H1 (cell line): ENCODE measurements around the gene ARG2. TPM values are rescaled to one million over a fixed set of nuclear protein-coding genes. Genes with fewer than 3 reads are reported as not detected.

Source experiments
- CTCF ChIA-PET: fragments of 300-600 bp; sonication (Branson Sonifier 250); formaldehyde crosslinking; loops from one replicate; lab custom pipeline; 2021; ENCODE audit not compliant: partially characterized antibody; lab: Charles Lee
- POLR2A ChIA-PET: fragments of 300-600 bp; sonication (Branson Sonifier 250); formaldehyde crosslinking; loops from one replicate; lab custom pipeline; 2021; ENCODE audit warnings: inconsistent platforms; ENCODE audit not compliant: partially characterized antibody; lab: Charles Lee
- DNase-seq, 2 experiments: peaks; one replicate each; pipeline versions ENCODE4 v3.0.0 to v3.0.0-alpha.2; 2010 to 2022; ENCODE audit warnings: low spot score in 2 of 2, low read depth in 1 of 2, mixed read lengths in 1 of 2
- FAIRE-seq: peaks from 2 replicates; lab custom pipeline; 2011; peaks lifted over from hg19 to GRCh38; lab: Jason Lieb, UNC
- H2AFZ ChIP-seq: 2 replicates; pipeline ENCODE4 v1.8.1; 2012; ENCODE audit warnings: low read length, inconsistent platforms
- H2AK5ac ChIP-seq: 2 replicates; pipeline ENCODE4 v1.6.1; 2013; ENCODE audit warnings: low read depth, low read length
- H2BK120ac ChIP-seq: replicated peaks from 2 replicates; pipeline ENCODE3; 2013; ENCODE audit warnings: low read depth, low read length, inconsistent platforms
- H2BK12ac ChIP-seq: 2 replicates; pipeline ENCODE4 v1.6.1; 2013; ENCODE audit warnings: low read depth, low read length
- H2BK15ac ChIP-seq: 2 replicates; pipeline ENCODE4 v1.6.1; 2013; ENCODE audit warnings: low read length
- H2BK20ac ChIP-seq: 2 replicates; pipeline ENCODE4 v1.6.1; 2013; ENCODE audit warnings: low read length
- H2BK5ac ChIP-seq: 2 replicates; pipeline ENCODE4 v1.6.1; 2013; ENCODE audit warnings: low read depth, low read length
- H3K14ac ChIP-seq: 2 replicates; pipeline ENCODE4 v1.6.1; 2013; ENCODE audit warnings: inconsistent platforms; ENCODE audit not compliant: insufficient read length
- H3K18ac ChIP-seq: 2 replicates; pipeline ENCODE4 v1.6.1; 2013; ENCODE audit warnings: low read length; ENCODE audit errors: extremely low read depth
- H3K23ac ChIP-seq: 2 replicates; pipeline ENCODE4 v1.6.1; 2013; ENCODE audit warnings: inconsistent platforms; ENCODE audit not compliant: insufficient read length
- H3K23me2 ChIP-seq: 2 replicates; pipeline ENCODE4 v1.6.1; 2013; ENCODE audit warnings: low read depth, low read length
- H3K27ac ChIP-seq: 2 replicates; pipeline ENCODE4 v1.6.1; 2011; ENCODE audit warnings: low read depth, low read length, inconsistent platforms
- H3K27me3 ChIP-seq, 4 experiments: replicated peaks in 1 of 4; 1 replicate in 1 of 4; 2 replicates in 3 of 4; pipeline versions ENCODE4 v1.6.1 to v1.8.1; 2011 to 2013; ENCODE audit warnings: low read length in 3 of 4, mild to moderate bottlenecking in 3 of 4, inconsistent platforms in 2 of 4, mixed read lengths in 2 of 4, moderate library complexity in 1 of 4; ENCODE audit not compliant: control insufficient read depth in 3 of 4, insufficient read depth in 3 of 4; ENCODE audit errors: extremely low read depth in 1 of 4
- H3K36me3 ChIP-seq, 4 experiments: 2 replicates each; pipeline versions ENCODE4 v1.6.1 to v1.8.1; 2011 to 2013; ENCODE audit warnings: mild to moderate bottlenecking in 4 of 4, low read length in 3 of 4, moderate library complexity in 2 of 4, control low read depth in 1 of 4, inconsistent platforms in 1 of 4; ENCODE audit not compliant: insufficient read depth in 4 of 4, control insufficient read depth in 2 of 4
- H3K4ac ChIP-seq: replicated peaks from 2 replicates; pipeline ENCODE3; 2013; ENCODE audit warnings: low read length, low read depth, mixed read lengths, inconsistent platforms; ENCODE audit not compliant: insufficient read length
- H3K4me1 ChIP-seq, 4 experiments: replicated peaks in 1 of 4; 1 replicate in 1 of 4; 2 replicates in 3 of 4; pipeline versions ENCODE4 v1.6.1 to v1.8.1; 2011 to 2013; ENCODE audit warnings: low read length in 3 of 4, inconsistent platforms in 2 of 4, mixed read lengths in 1 of 4; ENCODE audit not compliant: insufficient read depth in 4 of 4, control insufficient read depth in 3 of 4
- H3K4me2 ChIP-seq, 2 experiments: 2 replicates each; pipeline versions ENCODE4 v1.6.1 to v1.8.1; 2011 to 2013; ENCODE audit warnings: low read depth in 2 of 2, low read length in 2 of 2, control low read depth in 1 of 2, inconsistent platforms in 1 of 2, mild to moderate bottlenecking in 1 of 2; ENCODE audit not compliant: insufficient read depth in 1 of 2
- H3K4me3 ChIP-seq, 4 experiments: fragments of 200-600, 300-600 bp in 1 of 4; sonication (generic), shearing (Covaris generic), sonication (Bioruptor Twin) in 1 of 4; 2 replicates each; pipeline versions ENCODE4 v1.5.1 to v1.8.1; 2011 to 2016; ENCODE audit warnings: low read length in 4 of 4, low read depth in 3 of 4, control low read depth in 2 of 4, inconsistent platforms in 2 of 4, mild to moderate bottlenecking in 2 of 4, mixed read lengths in 1 of 4, moderate library complexity in 1 of 4; ENCODE audit not compliant: insufficient read depth in 2 of 4; ENCODE audit errors: extremely low read depth in 1 of 4
- H3K56ac ChIP-seq: replicated peaks from 2 replicates; pipeline ENCODE3; 2013; ENCODE audit warnings: low read depth, mild to moderate bottlenecking, mixed read lengths, low read length, inconsistent platforms; ENCODE audit not compliant: insufficient read length
- H3K79me1 ChIP-seq: 2 replicates; pipeline ENCODE4 v1.6.1; 2013; ENCODE audit warnings: low read depth, low read length, control low read depth
- H3K79me2 ChIP-seq, 2 experiments: 2 replicates each; pipeline versions ENCODE4 v1.6.1 to v1.8.1; 2012 to 2013; ENCODE audit warnings: low read length in 2 of 2, mild to moderate bottlenecking in 2 of 2, inconsistent platforms in 1 of 2; ENCODE audit not compliant: insufficient read depth in 2 of 2, control insufficient read depth in 1 of 2
- H3K9ac ChIP-seq, 4 experiments: replicated peaks in 1 of 4; 1 replicate in 1 of 4; 2 replicates in 3 of 4; pipeline versions ENCODE4 v1.6.1 to v1.8.1; 2011 to 2013; ENCODE audit warnings: low read depth in 3 of 4, low read length in 3 of 4, control low read depth in 2 of 4, mild to moderate bottlenecking in 2 of 4, moderate library complexity in 2 of 4, inconsistent platforms in 1 of 4; ENCODE audit errors: extremely low read depth in 1 of 4
- H3K9me3 ChIP-seq, 2 experiments: 2 replicates each; pipeline versions ENCODE4 v1.6.1 to v1.8.1; 2012 to 2013; ENCODE audit warnings: mild to moderate bottlenecking in 2 of 2, moderate library complexity in 2 of 2, control low read depth in 1 of 2, inconsistent platforms in 1 of 2, low read depth in 1 of 2, low read length in 1 of 2, mixed read lengths in 1 of 2; ENCODE audit not compliant: insufficient read depth in 2 of 2
- H4K20me1 ChIP-seq, 2 experiments: replicated peaks in 1 of 2; 2 replicates each; pipeline versions ENCODE3 to v1.8.1; 2011 to 2013; ENCODE audit warnings: inconsistent platforms in 2 of 2, low read length in 2 of 2, mild to moderate bottlenecking in 1 of 2; ENCODE audit not compliant: insufficient read depth in 2 of 2, control insufficient read depth in 1 of 2
- H4K5ac ChIP-seq: 2 replicates; pipeline ENCODE4 v1.6.1; 2013; ENCODE audit warnings: low read length, low read depth, mixed read lengths, inconsistent platforms; ENCODE audit not compliant: insufficient read length
- H4K8ac ChIP-seq: 2 replicates; pipeline ENCODE4 v1.8.0; 2013; ENCODE audit warnings: mild to moderate bottlenecking, moderate library complexity, low read length, inconsistent platforms; ENCODE audit not compliant: insufficient read depth; ENCODE audit errors: extremely low read depth
- H4K91ac ChIP-seq: replicated peaks from 2 replicates; pipeline ENCODE3; 2013; ENCODE audit warnings: low read length, mixed read lengths, inconsistent platforms; ENCODE audit not compliant: insufficient read length
- CBX5 ChIP-seq: fragments of 300-800, 300-1000 bp; sonication (generic); IDR thresholded peaks from 2 replicates; pipeline ENCODE4 v1.7.1; 2016; ENCODE audit warnings: antibody characterized with exemption, low read length, low read depth
- JUN ChIP-seq: IDR thresholded peaks from 2 replicates; pipeline ENCODE4 v1.6.1; 2011; ENCODE audit warnings: low read depth, mild to moderate bottlenecking, improper control_type of control experiment, low read length
- JUND ChIP-seq: IDR thresholded peaks from 2 replicates; pipeline ENCODE4 v1.6.1; 2011; ENCODE audit warnings: mild to moderate bottlenecking, improper control_type of control experiment, low read length
- MAX ChIP-seq: IDR thresholded peaks from 2 replicates; pipeline ENCODE4 v1.6.1; 2012; ENCODE audit warnings: inconsistent platforms
- POLR2AphosphoS5 ChIP-seq: IDR thresholded peaks from 2 replicates; pipeline ENCODE4 v1.6.1; 2011; ENCODE audit warnings: low read depth, low read length
- SP4 ChIP-seq: IDR thresholded peaks from 2 replicates; pipeline ENCODE4 v1.6.1; 2012; ENCODE audit warnings: low read length, inconsistent platforms
- ZNF274 ChIP-seq: IDR thresholded peaks from 2 replicates; pipeline ENCODE4 v1.7.0; 2012; ENCODE audit warnings: low read length, borderline replicate concordance; ENCODE audit errors: extremely low read depth
- WGBS, 2 experiments: shearing (Covaris generic) in 1 of 2; methylation state at CpG; one replicate each; pipeline versions ENCODE4 v1.1.6 to v1.1.7; 2013 to 2015; ENCODE audit warnings: low lambda C conversion rate in 2 of 2, mixed read lengths in 2 of 2, inconsistent platforms in 1 of 2, low coverage in 1 of 2, missing lambda C conversion rate in 1 of 2; ENCODE audit not compliant: insufficient replicate concordance in 2 of 2, insufficient coverage in 1 of 2, insufficient read length in 1 of 2; ENCODE audit errors: extremely low coverage in 1 of 2, missing lambda C conversion rate in 1 of 2; 5-methylcytosine and 5-hydroxymethylcytosine counted together
- polyA plus RNA-seq, 7 experiments: library from polyadenylated mRNA; depleted of rRNA in 3 of 7; stranded (reverse) in 5 of 7; unstranded in 2 of 7; fragments of >200 nt in 5 of 7; fragments of 200-250 nt in 2 of 7; gene quantifications; 1 replicate in 5 of 7; 2 replicates in 1 of 7; 4 replicates in 1 of 7; pipeline versions ENCODE4 v1.2.1 to v1.2.3, GENCODE V29; 2011 to 2013; ENCODE audit warnings: missing spikeins in 2 of 7, mixed read lengths in 2 of 7
- total RNA-seq: library from RNA; stranded (reverse); fragmentation: NEBNext Ultra II Directional; extraction: Animal tissue kit (Norgen Biotek cat#: 25700); gene quantifications from 2 replicates; pipeline ENCODE4 v1.2.1, GENCODE V29; 2021
- TF ChIP-seq, protein P1 (sequence below), 3 experiments: IDR thresholded peaks; 1 replicate in 2 of 3; 2 replicates in 1 of 3; pipeline versions ENCODE4 v1.5.1 to v1.6.1; 2011; ENCODE audit warnings: low read length in 3 of 3, mild to moderate bottlenecking in 3 of 3, inconsistent platforms in 2 of 3, low read depth in 1 of 3, moderate library complexity in 1 of 3; ENCODE audit not compliant: insufficient read depth in 1 of 3; ENCODE audit errors: control extremely low read depth in 1 of 3

ARG2 gene
- total and polyA plus RNA-seq, 2 of the 8 experiments (the other 6 are each of a cell fraction or from before 2014, with no cell fraction given): 49.9 to 59.1 TPM

- CTCF ChIA-PET: interaction anchor here (0.7 to 28.8 kb wide), 14 partner anchors 10 to 155 kb away, joined by 3 to 924 read pairs (median 4); partner anchors contain the start of genes PIGH, PLEKHH1 and RDH12
- H2BK120ac ChIP-seq: no peak overlapping the region
- H3K27me3 ChIP-seq: no peaks in the 10 kb centered on the region
- DNase-seq (no peak), FAIRE-seq (no peak)
- H3K79me2 ChIP-seq: no peaks in the 10 kb centered on the region
- H3K4me2 ChIP-seq: no peak overlapping the region
- H4K91ac ChIP-seq: no peak overlapping the region
- H3K4me1 ChIP-seq: no peaks in the 10 kb centered on the region
- no peak overlapping the region for H3K18ac ChIP-seq
- 77% methylated on average over 15 of the region's 15 CpGs; no CpG with 5 or more reads in 1 of the 2 experiments for WGBS, 2 experiments
- no peak overlapping the region for H2BK20ac ChIP-seq
- H3K23me2 ChIP-seq: no peaks in the 10 kb centered on the region
- no peak overlapping the region for H2AK5ac ChIP-seq
- peaks cover 6 to 19% (median 8%) of the 10 kb centered on the region in 4 experiments; a peak in 5 of 8 replicates for H3K36me3 ChIP-seq
- no peak overlapping the region for H2BK15ac ChIP-seq
- POLR2A ChIA-PET: interaction anchor here (1.2 kb wide), 1 partner anchor 8 kb away, joined by 3 read pairs; no protein-coding TSS in a partner anchor
- H3K27ac ChIP-seq: no peak overlapping the region
- no peak overlapping the region for H3K4me3 ChIP-seq
- H3K14ac ChIP-seq: no peak overlapping the region
- H2AFZ ChIP-seq: no peak overlapping the region
- H3K4ac ChIP-seq: no peak overlapping the region
- H4K20me1 ChIP-seq: peaks cover 0 to 3% of the 10 kb centered on the region in 2 experiments
- no peaks in the 10 kb centered on the region for H3K9me3 ChIP-seq
- H3K23ac ChIP-seq: no peak overlapping the region
- no peak overlapping the region for H4K8ac ChIP-seq
- H3K79me1 ChIP-seq: no peaks in the 10 kb centered on the region; the same call in 1 of the 2 replicates
- H4K5ac ChIP-seq: no peak overlapping the region
- no peak overlapping the region for H3K56ac ChIP-seq
- no peak overlapping the region for H3K9ac ChIP-seq
- H2BK12ac ChIP-seq: no peak overlapping the region
- TF ChIP-seq POLR2AphosphoS5 (no peak), SP4 (no peak), CBX5 (no peak), JUND (no peak), JUN (no peak), MAX (no peak), ZNF274 (no peak)
- TF ChIP-seq, protein P1, sequence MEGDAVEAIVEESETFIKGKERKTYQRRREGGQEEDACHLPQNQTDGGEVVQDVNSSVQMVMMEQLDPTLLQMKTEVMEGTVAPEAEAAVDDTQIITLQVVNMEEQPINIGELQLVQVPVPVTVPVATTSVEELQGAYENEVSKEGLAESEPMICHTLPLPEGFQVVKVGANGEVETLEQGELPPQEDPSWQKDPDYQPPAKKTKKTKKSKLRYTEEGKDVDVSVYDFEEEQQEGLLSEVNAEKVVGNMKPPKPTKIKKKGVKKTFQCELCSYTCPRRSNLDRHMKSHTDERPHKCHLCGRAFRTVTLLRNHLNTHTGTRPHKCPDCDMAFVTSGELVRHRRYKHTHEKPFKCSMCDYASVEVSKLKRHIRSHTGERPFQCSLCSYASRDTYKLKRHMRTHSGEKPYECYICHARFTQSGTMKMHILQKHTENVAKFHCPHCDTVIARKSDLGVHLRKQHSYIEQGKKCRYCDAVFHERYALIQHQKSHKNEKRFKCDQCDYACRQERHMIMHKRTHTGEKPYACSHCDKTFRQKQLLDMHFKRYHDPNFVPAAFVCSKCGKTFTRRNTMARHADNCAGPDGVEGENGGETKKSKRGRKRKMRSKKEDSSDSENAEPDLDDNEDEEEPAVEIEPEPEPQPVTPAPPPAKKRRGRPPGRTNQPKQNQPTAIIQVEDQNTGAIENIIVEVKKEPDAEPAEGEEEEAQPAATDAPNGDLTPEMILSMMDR (IDR thresholded peaks at IDR 0.05; ENCODE audit: control extremely low read depth in 1 of 3, insufficient read depth in 1 of 3, low read depth in 1 of 3, low read length in 3 of 3): no peak
- no peak overlapping the region for H2BK5ac ChIP-seq
These were observed 40.7 kb upstream of the ARG2 start for GRCh38 chr14:67579040-67579439.
